Astrocyte of the hippocampus (primary cell): ENCODE measurements around the gene PDIA6.
"Not testable (repeated sequence)": the region's sequence is repeated elsewhere in the genome, so short reads cannot be mapped to it uniquely, and the experiment has no call there.

Experiments used
- DNase-seq: peaks from one replicate; pipeline ENCODE4 v3.0.0; 2011; ENCODE audit warnings: low read depth, low spot score

Gene PDIA6

DNA sequence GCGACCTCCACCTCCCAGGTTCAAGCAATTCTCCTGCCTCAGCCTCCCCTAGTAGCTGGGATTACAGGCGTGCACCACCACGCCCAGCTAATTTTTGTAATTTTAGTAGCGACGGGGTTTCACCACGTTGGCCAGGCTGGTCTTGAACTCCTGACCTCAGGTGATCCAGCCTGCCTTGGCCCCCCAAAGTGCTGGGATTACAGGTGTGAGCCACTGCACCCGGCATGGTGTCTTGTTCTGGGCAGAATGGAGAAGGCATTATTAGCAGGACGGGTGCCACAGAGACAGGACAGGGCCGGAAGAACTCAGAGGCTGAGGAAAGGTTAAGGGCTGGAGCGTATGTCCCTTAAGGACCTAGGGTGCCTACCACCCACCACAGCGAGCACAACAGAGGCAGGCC is 31.8 kb downstream of the PDIA6 start:
- DNase-seq = not testable (repeated sequence)

DNA sequence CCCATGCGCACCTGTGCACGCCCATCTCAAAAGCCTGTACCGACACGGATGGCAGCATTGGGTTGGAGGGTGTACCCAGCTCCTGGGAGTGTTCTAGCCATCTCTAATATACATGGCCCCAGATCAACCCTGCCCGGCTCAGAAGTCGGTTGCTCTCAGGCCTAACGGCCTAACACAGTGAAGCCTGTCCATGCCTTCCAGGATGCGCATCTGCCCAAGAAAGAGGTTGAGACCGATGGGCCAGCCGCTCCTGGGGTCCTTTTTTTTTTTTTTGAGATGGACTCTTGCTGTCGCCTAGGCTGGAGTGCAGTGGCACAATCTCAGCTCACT is 32.1 kb downstream of the PDIA6 start:
- no peak for DNase-seq

DNA sequence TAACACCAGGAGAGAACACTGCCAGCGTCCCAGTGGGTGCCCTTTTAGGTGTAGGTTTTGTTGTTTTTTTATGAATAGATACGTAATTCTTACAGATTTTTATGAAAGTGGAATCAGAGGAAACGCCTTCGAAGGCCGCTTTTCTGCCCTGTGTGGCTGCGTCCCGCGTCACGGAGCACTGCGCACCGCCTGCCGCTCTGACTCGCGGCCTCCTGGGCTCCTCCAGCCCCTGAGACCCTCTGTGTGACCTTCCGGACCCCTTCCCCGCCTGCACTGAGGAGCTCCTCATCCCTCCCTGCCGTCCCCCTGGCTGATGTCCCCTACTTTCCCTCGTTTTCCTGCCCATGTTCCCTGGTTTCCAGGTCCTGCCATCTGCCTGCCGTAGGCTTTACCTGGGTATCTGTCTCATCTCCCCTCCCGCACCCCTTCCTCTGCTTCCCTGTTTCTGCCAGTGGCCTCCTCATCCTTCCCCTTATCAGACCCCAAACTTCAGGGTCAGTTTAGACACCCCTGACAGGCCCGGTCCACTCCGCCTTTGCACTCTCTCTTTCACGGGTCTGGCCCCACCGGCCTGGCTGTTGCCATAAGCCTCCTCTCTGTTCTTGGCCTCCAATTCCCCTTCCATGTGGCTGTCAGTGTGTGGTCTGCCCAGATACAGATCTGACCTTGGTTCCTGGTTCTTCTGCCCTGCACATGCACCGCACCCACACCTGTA is 32.7 kb downstream of the PDIA6 start:
- DNase-seq = no peak

DNA sequence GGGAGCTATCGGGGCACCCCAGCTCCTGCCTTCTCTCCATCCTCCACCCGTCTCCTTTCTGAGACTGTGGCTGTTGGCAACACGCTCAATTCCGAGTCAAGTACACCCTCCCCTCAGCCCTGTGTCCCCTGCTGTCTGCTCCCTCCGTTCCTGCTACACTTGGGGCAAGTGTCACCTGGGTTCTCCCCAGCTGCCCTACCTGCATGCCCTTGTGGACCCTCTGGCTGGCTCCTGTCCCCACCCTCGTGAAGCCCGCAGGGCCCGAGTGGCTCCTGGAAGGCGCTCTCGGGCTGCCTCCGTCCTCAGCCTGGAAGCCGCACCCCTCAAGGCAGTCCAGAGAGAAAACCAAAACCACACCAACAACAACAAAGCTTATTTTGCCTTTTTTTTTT is 33.9 kb downstream of the PDIA6 start:
- no peak for DNase-seq

DNA sequence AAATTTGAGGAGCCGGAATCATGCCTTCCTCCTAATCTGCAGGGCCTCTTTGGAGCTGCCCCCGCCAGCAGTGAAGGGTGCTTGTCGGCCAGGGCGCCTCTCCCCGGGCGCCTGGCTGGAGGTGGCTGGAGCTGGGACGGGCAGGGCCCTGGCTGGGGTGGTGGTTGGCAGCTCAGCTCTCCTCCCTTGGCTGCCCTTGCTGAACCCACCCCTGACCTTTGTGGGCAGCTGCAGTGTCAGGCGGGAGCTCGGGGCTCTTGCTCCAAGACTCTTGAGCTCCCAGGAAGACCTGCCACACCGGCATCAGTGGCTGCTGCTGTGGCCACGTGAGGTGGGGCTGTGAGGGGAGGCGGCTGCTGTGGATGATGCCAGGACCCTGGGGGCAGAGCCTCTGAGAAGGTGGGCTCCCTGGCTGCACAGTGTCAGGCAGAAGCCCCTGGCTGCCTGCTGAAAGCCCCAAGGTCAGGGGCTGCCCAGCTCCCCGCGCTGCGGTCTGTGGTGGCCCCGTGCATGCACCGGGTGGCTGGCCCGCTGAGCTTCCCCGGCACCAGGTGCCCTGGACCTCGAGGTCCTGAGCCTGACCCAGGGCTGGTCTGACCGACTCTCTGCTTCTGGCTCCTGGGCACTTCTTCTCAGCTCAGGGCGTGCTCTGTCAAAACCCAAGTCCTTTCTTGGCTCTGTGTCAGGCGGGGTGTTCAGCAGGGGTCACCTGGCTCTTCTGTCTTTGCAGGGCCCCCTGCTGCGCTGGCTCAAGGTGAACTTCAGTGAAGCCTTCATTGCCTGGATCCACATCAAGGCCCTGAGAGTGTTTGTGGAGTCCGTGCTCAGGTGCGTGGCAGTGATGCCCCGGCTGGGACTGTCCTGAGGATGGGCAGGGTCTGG is 34.5 kb downstream of the PDIA6 start:
- DNase-seq = no peak

DNA sequence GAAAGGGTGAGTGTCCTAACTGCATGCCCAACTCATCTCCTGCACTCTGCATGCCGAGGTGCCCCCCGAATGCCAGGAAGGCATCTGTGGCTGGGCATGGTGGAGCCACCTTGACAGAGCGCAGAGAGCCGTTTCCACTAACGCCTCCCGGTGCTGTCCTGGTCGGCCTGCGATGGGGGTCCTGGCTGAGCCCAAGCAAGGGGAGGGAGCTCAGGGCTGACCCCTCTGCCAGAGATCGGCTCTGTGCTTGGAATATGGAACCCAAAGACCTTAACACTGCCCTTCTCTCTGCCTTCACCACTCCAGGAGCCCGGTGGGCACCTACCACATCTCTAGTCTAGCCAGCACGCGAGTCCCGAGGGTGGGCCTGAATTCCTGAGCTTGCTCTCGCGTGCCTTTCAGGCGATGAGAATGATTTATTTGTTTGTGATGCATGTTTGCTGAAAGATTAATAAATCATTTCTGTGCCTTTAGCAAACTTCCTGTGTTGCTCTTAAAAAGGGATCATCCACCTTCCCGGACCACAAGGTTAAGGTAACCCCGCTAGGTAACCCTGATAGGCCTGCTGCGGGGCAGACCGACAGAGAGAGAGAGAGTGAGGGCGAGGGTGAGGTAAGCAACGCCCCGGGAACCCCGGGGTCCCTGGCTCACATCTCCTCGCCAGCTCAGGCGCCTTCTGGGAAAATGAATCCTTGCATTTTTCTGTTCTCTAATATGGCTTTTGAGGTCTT is 35.3 kb downstream of the PDIA6 start:
- no peak for DNase-seq

DNA sequence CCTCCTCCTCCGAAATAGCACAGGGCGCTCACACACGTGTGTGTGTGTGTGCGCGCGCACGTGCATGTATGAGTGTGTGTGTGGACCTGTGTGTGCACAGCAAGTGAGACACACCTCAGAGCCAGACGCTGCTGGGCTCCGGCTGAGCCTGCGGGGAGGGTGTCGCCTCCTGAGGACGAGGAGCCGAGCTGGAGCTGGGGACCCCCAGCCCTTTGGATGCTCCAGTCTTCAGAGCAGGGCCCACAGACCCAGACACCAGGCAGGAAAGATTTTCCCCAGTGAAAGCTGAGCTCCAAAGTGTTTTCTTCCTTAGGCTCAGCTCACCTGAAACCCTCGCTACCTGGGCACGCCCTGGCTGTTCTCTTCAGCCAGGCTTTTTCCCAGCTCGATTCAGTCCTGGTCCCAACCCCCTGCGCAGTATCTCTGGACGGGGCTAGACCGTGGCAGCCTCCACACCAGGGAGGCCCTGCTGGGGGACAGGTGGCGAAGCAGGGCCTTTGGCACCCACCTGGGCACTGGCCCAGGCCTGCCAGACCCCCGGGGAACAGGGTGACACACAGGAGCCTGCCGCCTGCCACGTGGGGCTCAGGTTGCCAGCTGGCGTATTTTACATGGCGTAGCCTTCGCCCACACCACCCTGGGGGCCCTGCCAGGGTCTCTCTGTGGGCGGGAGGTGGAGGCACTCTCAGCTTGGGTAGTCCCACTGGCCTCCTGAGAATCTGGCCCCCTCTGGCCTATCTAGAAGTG is 36.2 kb downstream of the PDIA6 start:
- no peak for DNase-seq

DNA sequence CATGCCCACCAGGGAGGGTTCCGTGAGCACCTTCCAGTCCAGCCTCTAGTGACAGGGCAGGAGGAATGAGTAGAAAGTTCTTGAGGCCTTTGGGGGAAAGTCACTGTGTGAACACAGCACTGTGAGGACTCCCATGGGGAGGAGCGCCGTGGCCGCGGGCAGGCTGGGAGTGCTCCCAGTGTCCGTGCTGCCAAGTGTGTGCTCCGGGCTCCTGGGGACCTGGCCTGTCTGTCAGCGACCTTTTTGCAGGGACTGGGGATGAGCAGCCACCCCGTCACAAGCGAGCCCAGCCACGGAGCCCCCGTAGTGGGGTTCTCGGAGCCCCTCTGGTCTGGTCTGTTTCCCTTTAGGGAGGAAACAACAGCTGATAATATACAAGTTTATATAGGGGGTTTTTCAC is 36.8 kb downstream of the PDIA6 start:
- no peak for DNase-seq

DNA sequence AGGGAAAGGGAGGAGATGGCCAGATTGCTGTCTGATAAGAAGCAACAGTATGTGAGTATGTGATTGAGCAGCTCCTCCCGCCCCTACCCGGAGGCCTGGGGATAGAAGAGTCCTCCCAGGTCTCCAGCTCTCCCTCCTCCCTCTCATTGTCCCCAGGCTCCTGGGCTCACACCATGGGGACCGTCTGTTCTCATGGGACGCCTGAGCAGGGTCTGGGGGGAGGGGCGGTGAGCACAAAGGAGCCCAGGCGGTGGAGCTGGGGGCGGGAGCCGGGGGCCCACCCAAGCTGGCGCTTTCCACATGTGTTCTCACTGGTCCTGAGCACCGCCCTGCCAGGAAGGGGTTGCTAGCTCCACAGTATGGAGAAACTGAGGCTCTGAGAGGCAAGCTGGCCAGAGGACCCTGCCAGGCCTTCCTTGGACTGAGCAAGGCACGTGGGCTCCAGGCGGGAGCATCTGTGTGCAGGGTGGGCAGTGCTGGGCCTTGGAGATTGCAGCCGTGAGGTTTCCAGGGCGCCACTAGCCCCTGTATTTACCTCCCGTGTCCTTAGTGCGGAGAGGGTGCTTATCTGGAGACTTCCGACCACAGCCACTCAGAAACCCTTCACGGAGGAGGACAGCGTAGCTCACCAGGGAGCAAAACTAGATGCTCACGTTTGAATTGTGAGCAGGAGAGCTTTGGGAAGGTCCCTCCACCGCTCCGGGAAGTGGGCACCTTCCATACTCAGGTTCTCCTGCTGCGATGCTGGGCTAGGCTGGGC is 37.4 kb downstream of the PDIA6 start:
- DNase-seq = no peak

DNA sequence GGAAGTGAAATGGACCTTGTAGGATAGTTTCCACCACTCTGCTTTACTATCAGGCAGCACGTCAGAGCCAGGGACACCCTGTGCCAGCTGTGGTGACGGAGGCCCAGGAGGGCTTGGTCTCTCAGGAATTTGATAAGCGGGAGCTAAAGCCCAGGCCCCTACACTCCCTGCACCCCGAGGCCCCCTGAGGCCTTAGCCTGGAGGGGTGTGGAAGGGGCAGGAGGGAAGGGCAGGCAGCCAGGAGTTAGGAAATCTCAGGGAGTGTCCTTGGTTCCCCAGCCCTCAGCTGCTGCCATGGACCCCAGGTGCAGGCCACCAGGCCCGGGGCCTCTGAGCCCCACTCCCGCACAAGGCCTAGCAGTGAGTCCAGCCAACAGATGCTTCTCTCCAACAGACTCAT is 38.2 kb downstream of the PDIA6 start:
- no peak for DNase-seq

DNA sequence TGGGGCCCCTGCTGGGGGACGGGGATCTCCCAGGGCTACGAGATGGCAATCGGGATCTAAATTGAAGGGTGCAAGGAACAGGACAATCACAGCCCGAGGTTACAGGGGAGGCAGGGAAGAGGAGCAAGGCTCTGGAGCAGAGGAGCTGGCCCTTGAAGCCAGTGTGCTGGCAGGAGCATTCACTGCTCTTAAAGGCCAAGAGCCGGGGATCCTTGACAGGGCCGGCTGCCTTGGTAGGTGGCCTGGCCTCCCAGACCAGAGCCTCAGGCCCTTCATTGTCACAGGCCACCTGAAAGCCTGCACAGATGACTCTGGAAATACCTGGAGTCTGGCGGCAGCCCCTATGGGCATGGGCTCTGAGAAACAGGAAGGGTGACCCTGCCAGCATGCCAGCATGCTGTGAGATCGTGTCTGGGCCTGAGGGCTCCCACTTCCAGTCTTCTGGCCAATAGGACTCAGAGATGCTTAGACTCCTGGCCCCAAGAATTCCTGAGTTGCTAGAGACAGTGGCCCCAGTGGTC is 38.7 kb downstream of the PDIA6 start:
- DNase-seq = no peak

DNA sequence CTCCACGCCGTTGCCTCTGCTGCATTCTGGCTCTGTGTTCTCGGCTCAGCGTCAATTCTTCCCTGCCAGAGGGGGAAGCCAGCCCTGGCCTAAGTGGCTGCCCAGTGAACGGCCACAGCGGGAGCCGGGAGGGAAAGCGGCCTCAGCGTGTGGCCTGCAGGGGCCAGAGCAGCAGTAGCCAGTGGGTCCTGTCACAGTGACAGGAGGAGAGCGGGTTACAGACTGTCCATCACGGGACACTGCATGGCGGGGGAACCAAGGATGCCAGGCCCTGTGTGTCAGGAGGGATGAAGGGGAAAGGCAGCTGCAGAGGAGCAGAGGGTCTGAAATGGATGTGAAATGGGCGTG is 39.7 kb downstream of the PDIA6 start:
- no peak for DNase-seq

DNA sequence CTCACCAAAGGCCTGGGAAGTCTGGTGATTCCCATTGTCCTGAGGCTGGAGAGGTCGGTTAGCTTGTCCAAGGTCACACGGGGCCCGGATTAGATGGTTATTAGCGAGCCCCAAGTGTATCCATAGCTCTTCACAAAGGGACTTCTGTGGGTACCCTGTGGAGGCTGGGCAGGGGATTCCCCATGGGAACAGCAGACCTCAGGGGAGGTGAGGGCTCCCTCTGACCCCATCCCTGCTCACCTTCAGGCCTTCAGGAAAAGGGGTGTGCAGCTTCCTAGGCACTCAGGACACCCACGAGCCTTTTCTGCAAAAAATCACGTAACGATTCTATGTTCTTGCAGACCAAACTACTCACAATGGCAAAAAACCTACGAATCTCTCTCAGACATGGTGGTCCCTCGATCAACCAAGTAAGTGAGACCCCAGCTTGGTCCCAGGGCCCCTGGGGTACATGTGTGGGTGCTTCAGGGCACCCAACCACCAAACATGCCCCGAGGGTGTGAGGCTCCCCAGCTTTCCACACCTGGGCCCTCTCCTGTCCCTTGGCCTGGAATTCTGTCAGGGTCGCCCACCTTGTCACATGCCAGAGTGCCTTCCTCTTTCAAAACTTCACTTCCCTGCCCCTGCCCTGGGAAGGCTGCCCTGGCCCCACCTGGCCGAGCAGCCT is 40.3 kb downstream of the PDIA6 start:
- no peak for DNase-seq

DNA sequence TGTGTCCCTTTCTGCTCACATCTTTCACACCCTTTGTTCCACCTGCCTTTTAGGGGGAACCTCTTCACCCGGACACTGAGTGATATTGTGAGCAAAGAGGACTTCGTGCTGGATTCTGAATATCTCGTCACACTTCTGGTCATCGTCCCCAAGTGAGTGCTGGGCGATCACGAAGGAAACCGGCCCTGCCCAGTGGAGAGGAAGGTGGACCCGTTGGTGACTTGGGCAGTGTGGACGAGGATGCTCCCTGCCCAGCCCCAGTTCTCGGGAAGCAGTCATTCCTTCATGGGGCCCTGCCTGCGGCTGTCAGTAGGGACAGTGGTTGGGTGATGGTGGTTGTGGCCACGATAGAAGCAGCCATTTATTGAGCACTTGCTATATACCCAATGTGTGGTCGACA is 40.8 kb downstream of the PDIA6 start:
- no peak for DNase-seq

DNA sequence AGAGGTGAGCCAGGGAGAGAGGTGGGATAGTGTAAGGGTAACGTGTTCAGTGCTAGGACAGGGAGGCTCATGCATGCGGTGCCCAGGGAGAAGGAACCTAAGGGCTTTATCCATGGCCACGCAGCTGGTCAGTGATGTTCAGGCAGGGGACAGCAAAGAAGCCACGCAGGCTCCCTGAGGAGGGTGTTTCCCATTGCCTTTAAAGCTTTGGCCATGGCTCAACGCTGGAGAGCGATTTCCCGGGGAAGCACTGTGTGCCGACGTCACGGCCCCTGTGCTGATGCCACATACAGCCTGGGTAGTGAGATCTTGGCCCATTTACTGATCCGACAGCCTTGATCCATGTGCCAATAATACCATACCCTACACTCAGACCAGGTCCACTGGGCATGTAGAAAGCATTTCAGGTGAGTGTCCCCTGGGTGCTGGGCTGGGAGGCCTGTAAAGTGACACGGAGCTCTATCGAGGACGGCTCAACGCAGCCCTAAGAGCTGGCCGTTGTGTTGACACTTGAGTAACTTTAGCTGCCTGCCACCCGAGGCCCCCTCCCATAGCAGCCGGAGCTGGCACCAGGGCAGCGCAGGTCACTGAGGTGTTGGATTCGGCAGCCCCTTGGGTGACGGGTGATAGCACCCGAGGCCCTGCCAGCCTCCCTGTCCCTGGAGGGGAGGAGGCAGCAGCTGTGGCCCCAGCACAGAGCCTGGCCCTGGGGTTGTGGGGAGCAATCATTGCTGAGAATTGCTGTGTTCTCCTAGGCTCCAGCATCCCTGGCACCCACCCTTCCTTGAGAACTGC is 41.4 kb downstream of the PDIA6 start:
- no peak for DNase-seq

DNA sequence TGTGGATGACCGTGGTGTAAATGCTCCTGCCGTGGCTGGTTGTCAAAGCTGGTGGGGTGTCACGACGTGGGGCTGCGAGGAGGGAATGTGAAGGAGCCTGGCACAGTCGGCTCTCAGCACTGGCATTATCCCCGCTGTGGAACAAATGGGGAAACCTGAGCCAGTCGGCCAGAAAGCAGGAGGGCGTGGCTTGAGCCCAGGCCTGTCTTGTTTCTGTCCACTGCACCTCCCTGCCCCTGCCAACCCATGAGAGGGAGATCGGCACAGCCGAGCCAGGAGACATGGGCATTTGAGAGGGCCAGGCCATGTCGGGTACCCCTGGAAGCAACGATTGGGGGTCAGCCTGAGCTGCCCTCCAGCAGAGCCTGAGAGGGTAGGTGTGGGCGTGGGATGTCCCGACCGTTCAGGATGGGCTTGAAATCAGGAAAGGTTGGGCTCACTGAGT is 44.5 kb downstream of the PDIA6 start:
- DNase-seq = no peak

DNA sequence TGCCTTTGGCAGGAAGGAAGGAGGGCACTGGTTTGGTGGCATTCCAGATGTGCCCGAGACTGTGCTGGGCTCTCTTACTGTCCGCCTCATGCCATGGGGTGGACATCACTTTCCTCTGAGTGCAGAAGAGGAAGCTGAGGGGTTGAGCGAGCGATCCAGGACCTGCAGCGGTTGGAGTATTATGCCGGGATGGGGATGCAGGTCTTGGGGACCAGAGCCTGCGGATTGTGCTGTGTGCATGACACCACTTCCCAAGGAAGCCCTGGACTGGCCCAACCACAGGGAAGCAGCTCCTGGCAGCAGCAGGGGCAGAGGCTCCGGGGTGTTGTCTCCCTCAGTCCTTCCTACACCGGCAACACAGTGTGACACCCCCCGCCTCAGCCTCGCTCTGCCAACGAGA is 46.7 kb downstream of the PDIA6 start:
- DNase-seq = no peak

DNA sequence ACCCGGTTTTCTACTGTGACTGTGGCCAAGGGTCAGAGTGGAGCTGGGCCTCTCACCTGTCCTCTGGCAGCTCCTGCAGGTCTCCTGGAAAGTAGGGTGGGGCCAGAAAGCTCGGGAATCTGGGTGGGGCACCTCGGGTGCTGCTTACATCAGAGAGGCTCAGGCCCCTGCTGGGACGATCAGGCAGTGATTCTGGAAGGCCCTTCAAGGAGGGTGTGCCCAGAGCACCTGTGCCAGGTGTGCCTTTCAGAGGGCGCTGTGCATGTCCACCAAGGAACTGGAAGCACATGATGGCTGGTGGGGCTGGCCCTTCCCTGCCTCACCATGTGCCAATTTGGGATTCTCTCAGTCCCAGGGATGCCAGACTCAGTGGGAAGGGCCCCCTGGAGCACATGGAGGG is 47.1 kb downstream of the PDIA6 start:
- DNase-seq = no peak

DNA sequence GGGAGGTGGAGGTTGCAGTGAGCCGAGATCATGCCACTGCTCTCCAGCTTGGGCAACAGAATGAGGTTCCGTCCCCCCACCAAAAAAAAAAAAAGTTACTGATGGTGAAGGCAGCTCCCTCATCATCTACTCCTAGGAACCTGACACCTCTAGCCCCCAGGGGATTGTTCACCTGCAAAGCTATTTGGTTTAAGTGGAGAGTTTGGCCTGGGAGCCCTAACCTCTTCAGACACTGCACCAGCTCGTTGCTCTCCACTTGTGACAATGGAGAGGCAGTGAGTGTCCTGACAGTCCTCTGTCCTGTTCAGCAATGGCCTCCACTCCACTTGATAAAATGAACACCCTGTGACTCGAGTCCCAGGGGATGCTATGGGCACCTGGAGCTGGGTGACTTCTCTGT is 47.7 kb downstream of the PDIA6 start:
- no peak for DNase-seq
